Activated effector memory CD4-positive, alpha-beta T cell treated with Interleukin-2 at 50 U/mL for 16 hours (primary cell): ENCODE measurements around the gene SMARCE1.

ENCODE experiments used
- DNase-seq: peaks from one replicate; pipeline ENCODE4 v3.0.0-alpha.2; 2020

SMARCE1 gene

GRCh38 chr17:40577611-40578065 is 70.0 kb downstream of the SMARCE1 start:
- no peak for DNase-seq

GRCh38 chr17:40576113-40576740 is 71.4 kb downstream of the SMARCE1 start:
- DNase-seq, result no peak
